Inferior parietal cortex (tissue), 1 donor: Measurements from ENCODE around the gene CLEC14A.

Experiments
- DNase-seq: peaks from one replicate; pipeline ENCODE4 v3.0.0-alpha.2; 2016; ENCODE audit errors: extremely low spot score

CLEC14A gene, protein sequence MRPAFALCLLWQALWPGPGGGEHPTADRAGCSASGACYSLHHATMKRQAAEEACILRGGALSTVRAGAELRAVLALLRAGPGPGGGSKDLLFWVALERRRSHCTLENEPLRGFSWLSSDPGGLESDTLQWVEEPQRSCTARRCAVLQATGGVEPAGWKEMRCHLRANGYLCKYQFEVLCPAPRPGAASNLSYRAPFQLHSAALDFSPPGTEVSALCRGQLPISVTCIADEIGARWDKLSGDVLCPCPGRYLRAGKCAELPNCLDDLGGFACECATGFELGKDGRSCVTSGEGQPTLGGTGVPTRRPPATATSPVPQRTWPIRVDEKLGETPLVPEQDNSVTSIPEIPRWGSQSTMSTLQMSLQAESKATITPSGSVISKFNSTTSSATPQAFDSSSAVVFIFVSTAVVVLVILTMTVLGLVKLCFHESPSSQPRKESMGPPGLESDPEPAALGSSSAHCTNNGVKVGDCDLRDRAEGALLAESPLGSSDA

DNA sequence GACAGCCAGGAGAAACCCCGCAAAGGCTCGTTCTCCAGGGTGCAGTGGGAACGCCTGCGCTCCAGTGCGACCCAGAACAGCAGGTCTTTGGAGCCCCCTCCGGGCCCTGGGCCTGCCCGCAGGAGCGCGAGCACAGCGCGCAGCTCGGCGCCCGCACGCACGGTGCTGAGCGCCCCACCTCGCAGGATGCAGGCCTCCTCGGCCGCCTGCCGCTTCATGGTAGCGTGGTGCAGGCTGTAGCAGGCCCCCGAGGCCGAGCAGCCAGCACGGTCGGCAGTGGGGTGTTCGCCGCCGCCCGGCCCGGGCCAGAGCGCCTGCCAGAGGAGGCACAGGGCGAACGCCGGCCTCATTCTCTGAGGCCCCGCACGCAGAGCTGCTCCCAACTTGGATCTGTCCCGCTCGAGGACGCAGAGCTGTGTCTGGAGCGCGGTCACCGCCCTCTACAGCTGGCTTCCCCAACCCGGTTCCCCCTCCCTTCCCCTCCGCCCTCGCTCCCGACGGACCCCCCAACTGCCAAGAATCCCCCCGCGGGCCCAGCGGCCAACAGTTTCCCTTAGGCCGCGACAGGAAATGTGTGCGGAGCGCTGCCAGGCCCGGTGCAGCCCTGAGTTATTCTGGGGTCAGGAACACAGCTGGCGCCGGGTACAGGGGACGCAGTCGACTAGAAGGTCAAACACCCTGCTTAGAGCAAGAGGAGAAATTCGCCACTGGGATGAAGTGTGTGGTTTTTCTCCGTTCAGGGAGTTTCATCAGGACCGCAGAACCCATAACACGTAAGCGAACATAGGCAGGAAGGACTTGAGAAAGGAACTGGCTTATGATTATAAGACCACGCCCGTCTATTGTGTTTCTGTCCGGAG is at the start of gene CLEC14A:
Gene CLEC14A, minus strand, starts transcription at position 421 of the 860 bp plus-strand sequence. Its CDS starts 71 bp downstream, at position 350.
- no peak for DNase-seq

- no peak for DNase-seq
Observed at GRCh38 chr14:38302966-38303365, 47.1 kb upstream of the CLEC14A start.

- DNase-seq = no peak
Observed at GRCh38 chr14:38302034-38302433, 46.1 kb upstream of the CLEC14A start.

- DNase-seq = peak; percentile 17
Observed at GRCh38 chr14:38297681-38298080, 41.8 kb upstream of the CLEC14A start.

- no peak for DNase-seq
Observed at GRCh38 chr14:38291681-38292467, 36.0 kb upstream of the CLEC14A start.

GRCh38 chr14:38290601-38291188 is 34.8 kb upstream of the CLEC14A start:
- no peak for DNase-seq

- no peak for DNase-seq
Observed at GRCh38 chr14:38286452-38286851, 30.6 kb upstream of the CLEC14A start.

GRCh38 chr14:38285962-38286361 is 30.1 kb upstream of the CLEC14A start:
- DNase-seq = no peak

GRCh38 chr14:38282936-38283335 is 27.0 kb upstream of the CLEC14A start:
- no peak for DNase-seq

DNA sequence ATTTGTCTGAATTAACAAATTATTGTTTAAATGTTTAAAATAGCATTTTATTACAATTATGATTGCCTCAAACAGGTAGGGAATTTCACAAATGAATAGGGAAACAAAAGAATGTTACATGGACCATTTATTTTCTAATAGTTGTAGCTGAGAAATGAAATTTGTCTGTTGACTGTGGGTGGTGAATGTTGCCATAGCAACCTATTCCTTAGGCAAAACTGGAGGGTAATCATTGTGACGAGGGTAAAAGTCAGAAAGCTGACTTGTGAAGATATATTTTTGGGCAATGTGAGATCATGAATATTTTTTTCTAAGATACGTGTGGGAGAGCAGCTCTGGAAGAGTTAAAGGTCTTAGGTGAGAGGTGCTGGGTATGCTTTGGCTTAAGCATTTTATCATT is 24.2 kb upstream of the CLEC14A start:
- DNase-seq = no peak

DNA sequence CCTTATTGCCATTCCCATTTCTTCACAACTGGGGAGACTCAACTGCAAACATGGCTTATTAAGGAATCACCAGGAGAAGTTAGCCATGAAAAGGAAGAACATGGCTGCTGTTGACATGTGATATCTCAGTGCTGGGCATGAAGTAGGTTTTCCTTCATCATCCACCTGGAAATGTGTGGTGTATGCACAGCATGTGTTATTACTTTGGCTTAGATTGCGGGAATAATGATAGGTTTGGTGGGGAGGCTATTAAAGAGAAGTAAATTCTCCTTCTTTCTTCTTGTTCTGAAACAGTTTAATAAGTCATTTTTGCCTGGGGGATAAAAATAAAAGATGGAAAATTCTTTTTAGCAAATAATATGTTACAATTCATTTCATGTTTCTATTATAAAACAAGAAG is 23.7 kb upstream of the CLEC14A start:
- DNase-seq = no peak

- no peak for DNase-seq
Observed at GRCh38 chr14:38278035-38278434, 22.1 kb upstream of the CLEC14A start.

DNA sequence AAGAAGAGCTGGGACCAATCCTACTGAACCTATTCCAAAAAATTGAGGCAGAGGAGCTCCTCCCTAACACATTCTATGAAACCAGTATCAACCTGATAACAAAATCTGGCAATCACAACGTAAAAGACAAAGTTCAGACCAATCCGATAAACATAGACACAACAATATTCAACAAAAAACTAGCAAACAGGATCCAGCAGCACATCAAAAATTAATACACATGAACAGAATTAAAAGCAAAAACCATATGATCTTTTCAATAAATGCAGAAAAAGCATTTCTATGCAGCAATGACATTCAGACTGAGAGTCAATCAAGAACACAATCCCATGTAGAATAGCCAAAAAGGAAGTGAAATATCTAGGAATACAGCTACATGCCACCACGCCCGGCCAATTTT is 7.0 kb upstream of the CLEC14A start:
- no peak for DNase-seq

DNA sequence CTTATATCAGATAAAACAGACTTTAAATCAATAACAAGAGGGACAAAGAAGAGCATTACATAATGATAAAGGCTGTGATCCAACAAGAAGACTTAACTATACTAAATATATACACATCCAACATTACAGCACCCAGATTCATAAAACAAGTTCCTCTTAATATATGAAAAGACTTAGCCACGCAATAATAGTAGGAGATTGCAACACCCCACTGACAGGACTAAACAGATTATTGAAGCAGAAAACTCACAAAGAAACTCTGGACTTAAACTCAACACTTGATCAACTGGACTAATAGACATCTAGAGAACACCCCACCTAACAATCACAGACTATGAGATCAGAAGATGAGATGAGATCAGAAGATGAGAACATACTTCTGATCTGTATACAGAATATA is 5.7 kb upstream of the CLEC14A start:
- no peak for DNase-seq

GRCh38 chr14:38257507-38257906 is 1.6 kb upstream of the CLEC14A start:
- DNase-seq = no peak

GRCh38 chr14:38256533-38256840 is 594 bp upstream of the CLEC14A start:
- no peak for DNase-seq

GRCh38 chr14:38255408-38255672 is 553 bp downstream of the CLEC14A start:
- DNase-seq = no peak

- DNase-seq = no peak
Observed at GRCh38 chr14:38254571-38255407, 1.1 kb downstream of the CLEC14A start.

DNA sequence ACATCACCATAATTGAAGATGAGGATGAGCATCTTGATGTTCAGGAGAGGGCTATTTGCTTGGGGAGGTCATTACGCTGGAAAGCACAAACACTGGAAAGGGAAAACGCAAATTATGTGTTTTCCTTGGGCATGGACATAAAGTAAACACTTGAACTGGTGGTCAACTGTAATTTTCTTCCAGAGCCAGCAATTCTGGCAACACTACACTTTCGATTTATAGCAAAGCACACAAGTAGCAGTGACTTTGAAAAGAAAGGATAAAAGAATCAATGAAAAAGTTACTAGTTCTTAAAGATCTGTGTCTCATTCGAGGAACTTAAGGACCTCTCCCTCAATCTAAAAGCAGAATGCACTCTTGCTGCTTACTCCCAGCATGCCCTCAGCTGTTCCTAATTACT is 2.2 kb downstream of the CLEC14A start:
- no peak for DNase-seq

DNA sequence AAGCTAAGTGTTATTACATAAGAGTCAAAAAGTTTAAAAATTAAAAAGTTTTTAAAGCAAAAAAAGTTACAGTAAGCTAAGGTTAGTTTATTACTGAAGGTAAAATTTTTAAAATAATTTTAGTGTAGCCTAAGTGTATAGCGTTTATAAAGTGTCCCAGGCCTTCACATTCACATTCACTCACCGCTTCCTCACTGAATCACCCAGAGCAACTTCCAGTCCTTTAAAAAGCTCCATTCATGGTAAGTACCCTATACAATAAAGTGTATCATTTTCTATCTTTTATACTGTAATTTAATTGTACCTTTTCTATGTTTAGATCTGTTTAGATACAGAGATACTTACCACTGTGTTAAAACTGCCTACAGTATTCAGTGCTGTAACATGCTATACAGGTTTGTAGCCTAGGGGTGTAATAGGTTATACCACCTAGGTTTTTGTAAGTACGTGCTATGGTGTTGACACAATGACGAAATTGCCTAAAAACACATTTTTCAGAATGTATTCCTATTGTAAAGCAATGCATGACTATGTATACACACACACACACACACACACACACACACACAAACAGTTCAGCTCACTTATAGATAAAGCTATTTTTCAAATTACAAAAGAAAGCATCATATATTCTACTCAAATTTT is 3.7 kb downstream of the CLEC14A start:
- no peak for DNase-seq

GRCh38 chr14:38250331-38250730 is 5.6 kb downstream of the CLEC14A start:
- no peak for DNase-seq
